MG63 (cell line): Measurements from ENCODE around the gene TSPEAR. TPM values are rescaled to one million over a fixed set of nuclear protein-coding genes. Genes with fewer than 3 reads are reported as not detected.

ENCODE experiments used
- DNase-seq: peaks from one replicate; pipeline ENCODE4 v3.0.0-alpha.2; 2020
- H3K27me3 ChIP-seq: fragments of 250-450 bp; sonication (Bioruptor Pico); 2 replicates; pipeline ENCODE4 v1.5.1; 2020; ENCODE audit warnings: mild to moderate bottlenecking, moderate library complexity
- H3K36me3 ChIP-seq: fragments of 250-450 bp; sonication (Bioruptor Pico); 2 replicates; pipeline ENCODE4 v1.5.1; 2020; ENCODE audit warnings: mild to moderate bottlenecking, moderate library complexity
- H3K4me3 ChIP-seq: fragments of 250-450 bp; sonication (Bioruptor Pico); 2 replicates; pipeline ENCODE4 v1.5.1; 2020; ENCODE audit warnings: mild to moderate bottlenecking, moderate library complexity
- H3K9me3 ChIP-seq: fragments of 250-450 bp; sonication (Bioruptor Pico); 2 replicates; pipeline ENCODE4 v1.5.1; 2020; ENCODE audit warnings: mild to moderate bottlenecking, moderate library complexity
- total RNA-seq: library from RNA; depleted of rRNA; stranded (reverse); fragments of >200 nt; shearing (Covaris generic); gene quantifications from 2 replicates; pipeline ENCODE4 v1.2.3, GENCODE V29; 2014; ENCODE audit warnings: low replicate concordance

The TSPEAR gene
- total RNA-seq, 1 experiment from 2014 or later, result not detected

GRCh38 chr21:44540741-44541288 lies 170.6 kb downstream of the TSPEAR start:
- H3K4me3 ChIP-seq, result no peak overlapping the region
- H3K27me3 ChIP-seq, result peaks cover 3% of the 10 kb centered on the region; the same call in 1 of the 2 replicates
- H3K36me3 ChIP-seq, result no peaks in the 10 kb centered on the region
- DNase-seq, result no peak
- H3K9me3 ChIP-seq, result peaks cover 14% of the 10 kb centered on the region

- H3K9me3 ChIP-seq, result peaks cover 14% of the 10 kb centered on the region
- peaks cover 3% of the 10 kb centered on the region; the same call in 1 of the 2 replicates for H3K27me3 ChIP-seq
- no peak within 1 kb of the TSS for H3K4me3 ChIP-seq
- DNase-seq, result no peak
- no peaks in the 10 kb centered on the region for H3K36me3 ChIP-seq
These were observed 171.2 kb downstream of the TSPEAR start, which contains the start of gene KRTAP10-1 for GRCh38 chr21:44539991-44540666. Gene KRTAP10-1 (minus strand): TSS chr21:44540195. CDS start chr21:44540150, 45 bp downstream.

- Histone ChIP-seq H3K27me3 (peaks cover 3% of the 10 kb centered on the region; the same call in 1 of the 2 replicates), H3K9me3 (peaks cover 14% of the 10 kb centered on the region), H3K4me3 (no peak overlapping the region), H3K36me3 (no peaks in the 10 kb centered on the region)
- no peak for DNase-seq
These were observed 172.3 kb downstream of the TSPEAR start for GRCh38 chr21:44539046-44539445.

- DNase-seq, result no peak
- Histone ChIP-seq H3K4me3 (no peak overlapping the region), H3K9me3 (peaks cover 12% of the 10 kb centered on the region), H3K36me3 (no peaks in the 10 kb centered on the region), H3K27me3 (peaks cover 3% of the 10 kb centered on the region; the same call in 1 of the 2 replicates)
These were observed 173.2 kb downstream of the TSPEAR start for GRCh38 chr21:44537930-44538911.

DNA sequence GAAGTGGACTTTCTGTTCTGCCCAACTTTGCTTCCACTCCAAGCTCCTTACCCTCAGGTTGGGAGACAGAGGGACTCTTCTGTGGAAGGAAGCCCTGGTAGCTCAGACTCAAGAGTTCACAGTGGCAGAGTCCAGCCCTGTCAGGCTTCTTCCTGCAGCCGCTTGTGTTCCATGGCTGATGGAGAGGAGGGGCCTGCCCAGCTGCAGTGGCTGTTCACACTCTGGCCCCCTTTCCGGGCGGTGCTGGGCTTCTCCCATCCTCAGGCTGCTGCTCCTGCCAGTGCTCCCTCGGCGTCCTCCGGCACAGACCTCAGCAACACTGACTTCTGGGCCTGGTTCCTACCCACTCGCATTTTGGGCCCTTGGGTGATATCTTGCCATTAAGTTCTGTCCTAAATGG lies 175.4 kb downstream of the TSPEAR start:
- DNase-seq, result no peak
- no peak overlapping the region for H3K4me3 ChIP-seq
- H3K36me3 ChIP-seq, result no peaks in the 10 kb centered on the region
- no peaks in the 10 kb centered on the region for H3K9me3 ChIP-seq
- peaks cover 3% of the 10 kb centered on the region; the same call in 1 of the 2 replicates for H3K27me3 ChIP-seq

DNA sequence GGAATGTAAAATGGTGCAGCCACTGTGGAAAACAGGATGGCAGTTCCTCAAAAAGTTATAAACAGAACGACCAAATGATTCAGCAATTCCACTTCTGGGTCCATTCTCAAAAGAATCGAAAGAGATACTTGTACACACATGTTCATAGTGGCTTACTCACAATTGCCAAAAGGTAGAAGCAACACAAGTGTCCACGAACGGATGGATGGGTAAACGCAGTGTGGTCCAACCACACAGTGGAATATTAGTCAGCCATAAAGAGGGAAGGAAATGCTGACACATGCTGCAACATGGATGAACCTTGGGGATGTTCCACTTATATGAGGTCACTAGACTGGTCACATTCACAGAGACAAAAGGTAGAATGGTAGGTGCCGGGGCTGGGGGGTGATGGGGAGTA lies 176.7 kb downstream of the TSPEAR start:
- no peak for DNase-seq
- H3K9me3 ChIP-seq, result no peaks in the 10 kb centered on the region
- no peak overlapping the region for H3K4me3 ChIP-seq
- H3K36me3 ChIP-seq, result no peaks in the 10 kb centered on the region
- H3K27me3 ChIP-seq, result peaks cover 3% of the 10 kb centered on the region; the same call in 1 of the 2 replicates

DNA sequence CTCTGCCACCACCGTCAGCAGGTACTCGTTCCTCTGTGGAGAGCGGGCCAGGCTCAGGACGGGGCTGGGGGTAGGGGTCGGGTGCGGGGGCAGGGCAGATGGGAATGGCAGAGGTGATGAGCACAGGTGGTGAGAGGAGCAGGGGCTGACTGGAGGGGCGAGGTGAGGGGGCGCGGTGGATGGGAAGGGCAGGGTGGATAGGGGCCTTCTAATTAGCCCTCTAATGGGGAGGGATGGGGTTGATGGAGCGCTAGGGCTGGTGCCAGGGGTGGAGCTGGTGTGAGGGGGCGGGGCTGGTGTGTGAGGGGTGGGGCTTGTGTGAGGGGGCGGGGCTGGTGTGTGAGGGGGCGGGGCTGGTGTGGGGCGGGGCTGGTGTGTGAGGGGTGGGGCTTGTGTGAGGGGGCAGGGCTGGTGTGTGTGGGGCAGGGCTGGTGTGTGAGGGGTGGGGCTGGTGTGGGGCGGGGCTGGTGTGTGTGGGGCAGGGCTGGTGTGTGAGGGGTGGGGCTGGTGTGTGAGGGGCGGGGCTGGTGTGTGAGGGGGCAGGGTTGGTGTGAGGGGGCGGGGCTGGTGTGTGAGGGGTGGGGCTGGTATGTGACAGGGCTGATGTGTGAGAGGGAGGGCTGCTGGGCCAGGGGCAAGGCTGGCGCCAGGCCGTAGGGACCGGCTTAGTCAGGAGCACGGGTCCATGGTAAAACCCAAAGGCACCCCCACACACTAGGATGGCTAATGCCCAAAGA lies 177.3 kb downstream of the TSPEAR start:
- Histone ChIP-seq H3K27me3 (peaks cover 3% of the 10 kb centered on the region; the same call in 1 of the 2 replicates), H3K4me3 (no peak overlapping the region), H3K36me3 (no peaks in the 10 kb centered on the region), H3K9me3 (no peaks in the 10 kb centered on the region)
- DNase-seq, result no peak

DNA sequence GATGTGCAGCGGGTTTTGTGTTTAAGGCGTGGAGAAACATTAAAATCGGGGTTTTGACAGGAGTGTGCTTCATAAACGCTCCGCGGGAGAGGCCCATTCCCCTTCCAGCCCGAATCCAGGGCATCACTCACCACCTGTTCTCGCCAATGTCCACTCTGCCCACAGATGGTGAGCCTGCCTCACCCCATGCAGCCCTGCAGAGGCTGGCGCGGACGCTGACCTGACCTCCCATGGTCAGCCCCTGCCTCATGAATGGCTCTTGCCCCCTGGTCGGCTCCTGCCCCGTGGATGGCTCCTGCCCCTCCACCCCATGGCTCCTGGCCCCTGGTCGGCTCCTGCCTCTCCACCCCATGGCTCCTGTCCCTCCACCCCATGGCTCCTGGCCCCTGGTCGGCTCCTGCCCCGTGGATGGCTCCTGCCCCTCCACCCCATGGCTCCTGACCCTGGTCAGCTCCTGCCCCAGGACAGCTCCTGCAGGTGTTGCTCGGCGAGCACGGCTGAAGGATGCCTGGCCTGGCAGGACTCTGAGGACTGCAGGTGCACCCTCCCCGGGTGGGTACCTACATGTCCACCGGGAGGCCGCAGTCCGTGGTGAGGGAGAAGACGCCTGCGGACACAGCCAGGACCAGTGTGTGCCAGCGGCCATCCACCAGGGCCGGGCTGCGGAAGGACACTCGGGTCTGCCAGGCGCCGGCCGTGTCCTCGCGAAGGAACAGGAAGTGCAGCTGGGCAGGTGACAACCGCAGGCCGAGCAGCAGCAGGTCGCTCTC lies 178.1 kb downstream of the TSPEAR start:
- Histone ChIP-seq H3K27me3 (peaks cover 3% of the 10 kb centered on the region; the same call in 1 of the 2 replicates), H3K4me3 (no peak overlapping the region), H3K36me3 (no peaks in the 10 kb centered on the region), H3K9me3 (no peaks in the 10 kb centered on the region)
- DNase-seq, result no peak

GRCh38 chr21:44532712-44533111 lies 178.7 kb downstream of the TSPEAR start:
- no peak overlapping the region for H3K4me3 ChIP-seq
- H3K27me3 ChIP-seq, result peaks cover 3% of the 10 kb centered on the region; the same call in 1 of the 2 replicates
- no peaks in the 10 kb centered on the region for H3K36me3 ChIP-seq
- DNase-seq, result no peak
- no peaks in the 10 kb centered on the region for H3K9me3 ChIP-seq

DNA sequence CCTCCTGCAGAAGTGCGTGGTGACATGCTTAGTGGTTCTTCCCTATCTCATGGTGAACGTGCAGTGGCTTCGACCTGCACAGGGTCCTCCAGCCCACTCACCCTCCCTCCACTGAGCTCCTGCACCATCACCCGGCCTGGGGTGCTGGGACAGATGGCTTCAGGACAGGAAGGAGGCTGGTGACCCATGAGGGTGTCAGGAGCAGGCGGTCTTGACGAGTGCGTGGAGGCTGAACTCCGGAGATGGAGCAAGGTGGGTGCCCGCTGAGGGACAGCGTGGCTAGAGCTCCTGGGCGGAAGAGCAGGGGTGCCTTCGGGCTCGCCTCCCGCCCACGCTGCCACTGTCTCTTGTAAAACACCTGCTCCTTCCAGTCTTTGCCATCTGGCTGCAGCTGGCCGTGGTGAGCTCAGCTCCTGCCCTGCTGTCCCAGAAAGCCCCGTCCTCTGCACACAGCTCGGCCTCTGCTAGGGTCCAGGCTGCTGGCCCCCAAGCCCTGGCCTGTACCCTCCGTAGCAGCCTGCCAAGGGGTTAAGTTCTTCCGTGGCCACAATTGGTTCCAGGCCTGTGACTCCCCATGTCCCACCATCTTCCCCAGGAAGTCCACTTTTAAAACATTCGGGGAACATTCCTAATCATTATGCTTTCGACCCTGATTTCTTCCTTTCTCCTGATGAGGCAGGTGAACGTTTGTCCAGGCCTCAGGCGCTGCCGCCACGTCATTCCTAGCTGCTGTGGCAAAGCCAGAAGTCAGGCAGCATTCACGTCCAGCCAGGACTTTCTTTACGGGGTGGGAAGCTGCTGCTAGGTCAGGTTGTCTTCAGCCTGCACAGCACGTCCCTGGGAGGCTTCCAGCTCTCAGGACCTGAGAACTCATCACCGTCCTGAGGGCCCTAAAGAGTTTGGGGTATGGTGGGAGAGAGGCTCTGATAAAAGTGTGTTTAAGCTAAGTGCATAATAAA lies 179.5 kb downstream of the TSPEAR start:
- no peak overlapping the region for H3K4me3 ChIP-seq
- DNase-seq, result no peak
- 0 out of 2 replicates have a peak, but pooled peaks cover 3% of the 10 kb centered on the region for H3K27me3 ChIP-seq
- no peaks in the 10 kb centered on the region for H3K9me3 ChIP-seq
- H3K36me3 ChIP-seq, result no peaks in the 10 kb centered on the region

DNA sequence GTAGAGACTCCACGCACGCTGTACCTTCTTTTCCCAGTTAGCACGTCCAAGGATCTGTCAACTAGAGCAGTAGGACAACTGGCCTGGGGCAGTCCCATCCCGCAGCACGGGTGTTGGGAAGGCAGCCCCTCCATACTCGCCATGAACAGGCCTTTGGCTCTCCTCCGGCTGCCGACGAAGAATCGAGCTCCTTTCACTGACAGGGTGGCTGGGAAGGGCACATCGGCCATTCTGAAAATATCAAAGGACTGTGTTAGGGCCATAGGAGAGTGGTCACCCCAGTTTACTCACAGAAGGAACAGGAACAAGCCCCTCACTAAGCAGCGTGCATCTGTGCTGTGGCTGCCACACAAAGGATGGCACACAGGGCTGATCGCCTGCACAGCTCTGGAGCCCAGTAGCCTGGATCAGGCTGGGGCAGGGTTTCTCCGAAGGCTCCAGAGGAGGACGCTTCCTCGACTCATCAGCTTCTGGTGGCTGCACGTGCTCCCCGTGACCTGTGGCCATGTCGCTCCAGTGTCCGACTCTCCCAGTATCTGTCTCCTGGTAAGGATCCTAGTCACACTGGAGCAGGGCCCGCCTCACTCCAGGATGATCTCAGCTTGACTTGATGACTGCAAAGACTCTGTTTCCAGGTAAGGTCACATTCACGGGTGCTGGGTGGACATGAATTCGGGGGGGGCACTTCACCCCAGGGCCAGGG lies 180.3 kb downstream of the TSPEAR start:
- no peak overlapping the region for H3K4me3 ChIP-seq
- no peaks in the 10 kb centered on the region for H3K9me3 ChIP-seq
- no peaks in the 10 kb centered on the region for H3K36me3 ChIP-seq
- H3K27me3 ChIP-seq, result no peaks in the 10 kb centered on the region
- no peak for DNase-seq

GRCh38 chr21:44530221-44530902 lies 181.0 kb downstream of the TSPEAR start:
- H3K9me3 ChIP-seq, result no peaks in the 10 kb centered on the region
- H3K36me3 ChIP-seq, result no peaks in the 10 kb centered on the region
- H3K4me3 ChIP-seq, result no peak overlapping the region
- no peaks in the 10 kb centered on the region for H3K27me3 ChIP-seq
- DNase-seq, result no peak

DNA sequence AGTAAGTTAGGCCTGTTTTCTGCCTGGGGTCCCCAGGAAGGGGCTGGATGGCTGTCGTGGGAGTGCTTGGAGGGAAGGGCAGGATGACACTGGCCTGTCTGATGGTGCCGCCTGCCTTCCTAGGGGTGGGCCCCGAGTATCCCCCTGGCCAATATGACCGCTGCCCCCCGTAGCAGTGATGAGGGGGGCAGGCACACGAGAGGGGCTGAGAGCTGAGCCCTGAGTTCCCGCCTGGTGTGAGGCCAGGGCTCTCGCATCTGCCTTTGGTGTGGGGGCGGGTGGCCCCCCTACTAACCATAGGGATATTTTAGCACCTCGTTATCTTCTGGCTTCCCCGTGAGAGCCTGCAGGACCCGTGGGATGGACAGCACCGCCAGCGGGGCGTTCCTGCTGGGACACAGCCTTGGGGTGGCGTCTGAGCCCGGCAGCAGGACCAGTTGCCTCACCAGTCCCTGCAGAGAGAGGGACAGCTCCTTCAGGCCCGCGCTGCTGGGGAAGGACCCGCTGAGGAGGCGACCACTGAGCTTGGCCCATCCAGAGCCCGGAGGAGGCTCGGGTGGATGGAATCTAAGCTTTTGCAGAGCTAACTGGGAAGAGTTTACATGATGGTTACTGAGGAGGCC lies 181.8 kb downstream of the TSPEAR start:
- H3K4me3 ChIP-seq, result no peak overlapping the region
- no peaks in the 10 kb centered on the region for H3K36me3 ChIP-seq
- no peaks in the 10 kb centered on the region for H3K27me3 ChIP-seq
- peaks cover 3% of the 10 kb centered on the region for H3K9me3 ChIP-seq
- no peak for DNase-seq
